ENCODE data around the gene MRPL55.

GRCh38 chr1:228093050-228093906 is 15.8 kb downstream of the MRPL55 start:
- TF ChIP-seq CTCF (IDR thresholded peaks at IDR 0.05) (no peak), POLR2A (IDR thresholded peaks at IDR 0.05) (no peak)

All from prostate gland (tissue), 2 donors.